DMS153 (cell line): ENCODE measurements around the gene SOX6.
"Not testable (repeated sequence)": the region's sequence is repeated elsewhere in the genome, so short reads cannot be mapped to it uniquely, and the experiment has no call there.

Experiments
- DNase-seq: peaks from one replicate; lab custom pipeline; 2025; lab: John Stamatoyannopoulos, UW

SOX6 gene

GRCh38 chr11:16356057-16356760, at the start of gene SOX6:
SOX6 (minus strand) TSS chr11:16356546; CDS start chr11:16341248, 15,298 bp downstream.
- peak; percentile 71 for DNase-seq

DNA sequence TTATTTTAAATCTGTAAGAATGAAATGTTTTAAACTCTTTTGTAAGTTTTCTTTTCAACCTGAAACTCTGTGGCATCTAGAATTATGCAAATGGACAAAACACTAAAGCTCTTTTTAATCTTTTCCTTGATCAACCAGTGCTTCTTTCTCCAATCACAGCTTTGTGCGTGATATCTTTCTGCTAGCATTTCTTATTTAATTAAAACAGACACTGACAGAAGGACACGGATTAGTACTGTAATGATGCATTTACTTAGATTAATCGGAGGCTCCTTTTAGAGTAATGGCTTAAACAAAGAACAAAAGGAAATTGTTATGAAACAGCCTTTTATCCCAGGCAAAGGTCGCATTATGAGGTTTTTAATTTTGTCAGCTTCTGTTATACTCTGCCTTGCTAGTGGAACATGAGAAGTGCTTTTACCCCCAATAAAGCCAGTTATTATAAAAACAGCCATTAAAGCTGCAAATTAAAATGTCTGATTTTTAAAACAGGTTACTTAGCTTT, 48.5 kb upstream of the SOX6 start:
- no peak for DNase-seq

DNA sequence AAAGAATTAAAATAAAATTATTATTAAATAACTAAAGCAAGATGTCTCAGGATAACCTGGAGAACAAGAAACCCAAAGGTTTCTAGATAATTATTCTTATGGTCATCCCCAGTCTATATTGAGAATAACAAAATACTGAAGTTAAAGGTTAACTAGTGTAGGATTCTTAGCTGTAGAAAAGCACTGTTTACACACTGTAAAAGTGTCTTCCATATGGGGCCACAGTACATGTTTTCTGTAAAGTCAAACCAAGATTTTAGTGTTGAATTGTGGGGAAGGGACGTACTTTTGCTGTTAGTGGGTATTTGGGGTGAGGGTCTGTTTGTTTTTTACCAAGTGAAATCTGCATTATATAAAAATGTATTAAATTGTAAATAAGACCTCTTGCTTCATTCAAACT, 47.5 kb upstream of the SOX6 start:
- DNase-seq, result no peak

- no peak for DNase-seq
Measured at GRCh38 chr11:16403448-16403803, 47.1 kb upstream of the SOX6 start.

- no peak for DNase-seq
Measured at GRCh38 chr11:16402654-16403447, 46.5 kb upstream of the SOX6 start.

DNA sequence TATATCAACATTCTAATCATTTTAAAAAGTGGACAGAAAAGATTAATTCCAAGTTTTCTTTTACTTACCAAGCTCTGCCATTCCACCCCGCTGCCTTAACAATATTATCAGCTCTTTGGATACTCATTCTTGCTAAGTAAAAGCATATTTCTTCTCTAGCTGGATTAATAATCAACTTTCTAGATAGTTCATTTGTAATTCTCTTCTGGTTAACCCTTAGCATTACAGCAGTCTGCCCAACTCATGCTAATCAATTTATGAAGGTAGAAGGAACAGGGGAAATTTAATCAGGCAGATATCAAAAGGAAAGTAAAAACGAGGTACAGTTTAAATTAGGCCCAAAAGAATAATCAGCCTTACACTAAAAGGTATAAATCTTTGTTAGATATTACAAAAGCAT, 41.0 kb upstream of the SOX6 start:
- DNase-seq, result no peak

- DNase-seq, result no peak
Measured at GRCh38 chr11:16395601-16396000, 39.3 kb upstream of the SOX6 start.

DNA sequence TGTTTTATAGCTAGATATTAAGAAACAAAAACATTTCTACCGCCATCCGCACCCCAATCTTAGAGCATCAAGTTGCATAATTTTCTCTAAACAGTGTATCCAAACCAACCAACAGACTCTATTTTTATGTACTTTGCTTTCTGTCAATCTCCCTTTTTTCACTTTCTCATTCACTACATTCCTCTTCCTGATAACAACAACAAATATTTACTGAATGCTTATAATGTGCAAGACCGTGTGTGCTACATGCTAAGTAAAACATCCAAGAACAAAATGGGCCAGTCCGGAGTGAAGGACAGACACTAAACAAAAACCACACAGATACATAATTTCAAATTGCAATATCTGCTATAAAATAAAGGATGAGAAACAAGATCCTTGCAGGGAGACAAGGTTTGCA, 38.6 kb upstream of the SOX6 start:
- DNase-seq, result no peak

GRCh38 chr11:16393340-16393739, 37.0 kb upstream of the SOX6 start:
- DNase-seq, result no peak

DNA sequence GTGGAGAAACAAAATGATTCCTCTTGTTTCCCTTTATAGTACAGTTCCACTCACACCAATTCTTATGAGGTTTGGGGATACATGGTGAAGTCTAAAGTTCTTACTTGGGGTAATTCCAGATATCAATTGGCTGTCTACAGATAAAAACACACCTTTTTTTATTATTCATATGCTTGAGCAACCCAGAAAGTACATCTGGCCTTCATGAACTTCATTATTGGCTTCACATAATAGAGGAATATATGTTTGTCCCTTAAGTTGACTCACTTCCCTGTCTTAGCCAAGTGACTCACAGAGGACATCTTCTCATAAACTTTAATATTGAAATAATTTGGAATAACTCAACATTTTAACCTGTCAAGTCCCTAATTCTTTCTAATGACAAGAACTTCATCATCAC, 36.3 kb upstream of the SOX6 start:
- DNase-seq, result no peak

DNA sequence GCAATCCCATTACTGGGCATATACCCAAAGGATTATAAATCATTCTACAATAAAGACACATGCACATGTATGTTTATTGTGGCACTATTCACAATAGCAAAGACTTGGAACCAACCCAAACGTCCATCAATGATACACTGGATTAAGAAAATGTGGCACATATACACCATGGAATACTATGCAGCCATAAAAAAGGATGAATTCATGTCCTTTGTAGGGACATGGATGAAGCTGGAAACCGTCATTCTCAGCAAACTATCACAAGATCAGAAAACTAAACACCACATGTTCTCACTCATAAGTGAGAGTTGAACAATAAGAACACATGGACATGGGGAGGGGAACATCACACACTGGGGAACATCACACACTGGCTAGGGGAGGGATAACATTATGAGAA, 34.5 kb upstream of the SOX6 start:
- not testable (repeated sequence) for DNase-seq

- no peak for DNase-seq
Measured at GRCh38 chr11:16385099-16385498, 28.8 kb upstream of the SOX6 start.

DNA sequence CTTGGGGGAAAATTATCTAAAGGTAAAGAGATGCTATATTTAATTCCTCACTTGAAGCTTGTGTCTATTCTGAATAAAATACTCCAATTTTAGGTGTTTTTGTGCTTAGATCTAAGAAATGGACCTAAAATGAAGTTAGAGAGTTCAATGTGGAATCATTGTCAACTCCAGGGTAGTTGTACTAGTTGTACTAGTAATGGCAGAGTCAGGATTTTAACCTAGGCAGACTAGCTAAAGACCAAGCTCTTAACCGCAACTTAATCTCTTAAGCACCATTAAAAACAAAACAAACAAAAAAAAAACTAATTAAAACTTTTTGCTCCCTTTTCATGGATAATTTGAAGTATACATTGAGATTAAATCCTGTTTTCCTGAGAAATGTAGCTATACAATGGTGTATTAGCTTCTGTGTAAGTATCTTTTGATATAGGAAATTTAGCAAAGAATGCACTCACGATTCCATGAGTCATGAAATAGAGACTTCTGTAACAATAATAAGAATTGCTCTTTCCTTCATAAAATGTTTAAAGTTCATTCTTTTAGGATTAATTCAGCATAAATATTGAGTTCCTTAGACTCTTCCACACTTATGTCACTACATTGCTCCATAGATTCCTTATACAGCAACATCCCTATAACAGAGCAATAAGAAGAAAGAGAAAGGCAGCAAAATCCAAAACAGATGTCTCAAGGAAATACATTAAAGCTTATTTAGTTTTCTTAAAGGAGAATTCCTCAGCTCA, 26.5 kb upstream of the SOX6 start:
- DNase-seq, result no peak

- no peak for DNase-seq
Measured at GRCh38 chr11:16382186-16382585, 25.8 kb upstream of the SOX6 start.

GRCh38 chr11:16380941-16381568, 24.7 kb upstream of the SOX6 start:
- DNase-seq, result no peak

GRCh38 chr11:16378906-16379305, 22.6 kb upstream of the SOX6 start:
- DNase-seq, result no peak

- no peak for DNase-seq
Measured at GRCh38 chr11:16377746-16378145, 21.4 kb upstream of the SOX6 start.

DNA sequence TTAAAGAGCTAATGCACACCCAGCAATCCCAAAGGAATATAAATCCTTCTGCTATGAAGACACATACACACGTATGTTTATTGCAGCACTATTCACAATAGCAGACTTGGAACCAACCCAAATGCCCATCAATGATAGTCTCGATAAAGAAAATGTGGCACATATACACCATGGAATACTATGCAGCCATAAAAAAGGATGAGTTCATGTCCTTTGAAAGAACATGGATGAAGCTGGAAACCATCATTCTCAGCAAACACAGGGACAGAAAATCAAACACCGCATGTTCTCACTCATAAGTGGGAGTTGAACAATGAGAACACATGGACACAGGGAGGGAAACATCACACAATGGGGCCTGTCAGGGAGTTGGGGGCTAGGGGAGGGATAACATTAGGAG, 19.3 kb upstream of the SOX6 start:
- not testable (repeated sequence) for DNase-seq

- no peak for DNase-seq
Measured at GRCh38 chr11:16373768-16374167, 17.4 kb upstream of the SOX6 start.

DNA sequence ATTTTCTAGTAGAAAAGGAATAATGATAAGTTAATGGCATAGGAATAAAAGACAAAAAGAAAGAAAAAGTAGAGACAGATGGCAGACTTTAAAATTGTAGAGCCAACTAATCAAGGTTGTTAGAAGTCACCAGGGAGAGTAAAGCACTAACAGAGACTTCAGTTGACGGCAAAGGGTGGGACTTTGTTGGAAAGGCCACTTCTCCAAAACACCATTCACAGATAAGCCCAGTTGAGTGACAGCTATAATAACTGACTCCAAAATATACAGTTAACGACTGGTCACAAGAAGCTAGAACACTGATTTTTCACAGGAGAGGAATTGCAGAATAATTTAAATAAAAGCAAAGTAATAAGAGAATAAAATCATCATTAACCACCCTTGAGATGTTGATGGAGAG, 16.0 kb upstream of the SOX6 start:
- DNase-seq, result no peak

DNA sequence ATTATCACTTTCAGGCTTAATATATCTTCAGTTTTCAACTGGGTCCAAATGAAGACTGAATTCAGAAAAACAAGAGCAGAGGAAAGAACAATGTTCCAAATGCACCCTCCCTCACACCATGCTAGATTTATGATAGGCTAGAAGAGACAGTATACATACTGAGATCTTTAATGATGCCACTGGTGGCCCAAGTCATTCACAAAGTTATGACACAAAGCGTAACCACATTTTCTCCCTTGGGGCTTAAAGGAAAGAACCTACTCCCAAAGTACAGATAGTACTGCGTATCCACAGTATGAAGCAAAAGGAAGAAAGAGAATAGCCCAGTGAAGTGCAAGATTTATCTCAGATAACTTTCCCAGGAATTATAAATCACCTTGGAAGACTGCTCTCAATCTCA, 10.9 kb upstream of the SOX6 start:
- DNase-seq, result no peak

GRCh38 chr11:16365581-16366228, 9.4 kb upstream of the SOX6 start:
- peak; percentile 94 for DNase-seq
